T47D (cell line): ENCODE measurements around the gene DLX1.
"Not testable (repeated sequence)": the region's sequence is repeated elsewhere in the genome, so short reads cannot be mapped to it uniquely, and the experiment has no call there.

ENCODE experiments used
- DNase-seq, 2 experiments: peaks; one replicate each; pipeline versions ENCODE4 v3.0.0 to v3.0.0-alpha.2; 2011 to 2012; ENCODE audit warnings: low read depth in 1 of 2, low spot score in 1 of 2
- JUND ChIP-seq: IDR thresholded peaks from 2 replicates; pipeline ENCODE4 v1.6.1; 2012; ENCODE audit warnings: low read depth
- in situ Hi-C: cut with HindIII; loops from 2 replicates; pipeline ENCODE4 v1.10.0; 2016; ENCODE audit warnings: low sequenced_read_pairs, low pct_unique_long_range_greater_than_20kb

Gene DLX1

DNA sequence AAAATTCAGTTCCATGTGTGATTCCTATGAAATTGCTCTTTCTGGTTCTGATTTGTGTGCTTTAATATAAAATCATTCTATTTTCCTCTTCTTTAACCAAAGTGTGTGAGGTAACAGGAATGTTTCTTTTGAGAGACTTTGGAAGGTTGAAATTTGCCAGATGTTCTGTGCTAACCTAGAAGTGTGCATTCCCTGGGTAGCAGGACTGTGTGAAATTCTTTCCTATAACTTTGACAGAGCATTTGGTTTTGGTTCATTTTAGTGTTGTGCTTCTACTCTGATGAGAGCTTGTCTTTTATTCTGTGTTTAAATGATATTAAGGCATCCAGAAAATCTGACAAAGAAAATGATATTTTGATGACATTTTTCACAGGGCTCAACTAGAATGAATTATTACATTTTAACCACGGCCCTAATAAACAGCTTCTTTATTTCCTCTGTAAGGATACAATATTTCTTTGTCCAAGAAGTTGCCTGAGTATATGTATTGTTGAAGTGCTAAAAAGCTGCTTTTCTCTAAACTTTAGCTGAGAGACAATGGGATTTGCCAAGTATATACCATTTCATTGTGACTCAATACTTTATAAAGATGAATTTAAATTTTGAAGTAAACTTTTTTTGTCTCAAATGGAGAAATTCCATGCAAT is 34.7 kb upstream of the DLX1 start:
- no peak for DNase-seq
- in situ Hi-C loops, result no loop called here
- TF ChIP-seq JUND, result no peak

DNA sequence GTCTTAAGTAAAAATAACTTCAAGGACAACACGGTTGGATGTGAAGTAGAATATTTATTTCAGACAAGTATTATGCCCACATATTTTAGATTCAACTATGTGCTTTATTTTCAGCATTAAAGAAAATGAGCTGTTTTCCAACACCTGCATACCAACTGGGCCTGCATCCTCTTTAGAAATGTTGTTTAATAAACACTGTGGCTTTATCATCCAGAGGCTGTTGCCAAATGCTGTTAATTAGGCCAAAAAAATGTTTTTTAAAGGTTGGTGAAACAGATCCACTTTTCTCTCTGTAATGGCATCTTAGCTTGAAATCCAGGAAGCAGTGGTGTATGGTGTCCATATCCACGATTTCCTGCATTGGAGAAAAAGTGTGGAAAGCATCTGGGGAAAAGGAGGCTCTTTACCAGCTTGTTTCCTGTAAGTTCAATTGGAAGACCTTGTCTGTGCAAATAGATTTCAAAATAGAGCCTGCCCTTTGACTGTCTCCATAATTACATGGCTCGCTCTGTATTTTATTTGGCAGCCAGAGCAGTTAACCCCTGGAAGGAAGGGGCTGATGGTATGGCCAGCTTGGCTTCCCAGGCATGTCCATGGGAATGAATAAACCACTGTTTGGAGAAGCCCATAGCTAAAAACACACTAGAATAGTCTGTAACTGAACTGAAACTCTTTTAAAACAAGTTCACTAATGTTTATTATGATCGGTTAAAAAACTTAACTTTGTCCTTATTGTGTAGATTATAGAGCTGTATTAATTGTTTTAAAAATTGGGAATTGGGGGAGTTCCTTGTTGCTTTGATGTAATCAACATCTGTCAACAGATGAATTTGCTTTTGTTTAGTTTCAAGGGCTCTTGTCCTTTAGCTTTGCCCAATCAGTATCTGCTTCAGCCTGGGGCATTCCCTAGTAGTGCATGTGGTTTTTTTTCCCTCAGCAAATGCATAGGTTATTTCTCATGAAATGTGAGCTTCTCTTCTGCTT is 33.0 kb upstream of the DLX1 start:
- DNase-seq, result peak in 1 of 2 experiments; percentile 61
- TF ChIP-seq JUND, result no peak
- in situ Hi-C loops, result no loop called here

DNA sequence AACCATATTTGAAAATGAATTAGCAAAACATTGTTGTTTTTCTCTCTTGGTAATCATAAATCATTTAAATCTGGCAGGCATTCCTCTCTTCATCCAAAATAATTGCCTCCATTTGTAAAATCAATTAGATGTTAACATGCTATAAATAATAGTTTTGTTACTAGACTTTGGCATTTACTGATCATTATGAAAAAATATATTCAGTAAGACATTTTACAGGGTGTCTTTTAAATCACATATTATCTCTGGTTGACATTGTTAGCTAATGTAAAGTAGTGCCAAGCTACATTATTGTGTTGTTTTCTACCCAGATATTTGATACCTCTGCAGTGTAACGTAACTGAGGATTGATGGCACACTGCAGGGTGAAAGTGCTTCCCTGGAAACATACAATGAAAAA is 31.8 kb upstream of the DLX1 start:
- no peak for TF ChIP-seq JUND
- in situ Hi-C loops, result no loop called here
- no peak for DNase-seq

DNA sequence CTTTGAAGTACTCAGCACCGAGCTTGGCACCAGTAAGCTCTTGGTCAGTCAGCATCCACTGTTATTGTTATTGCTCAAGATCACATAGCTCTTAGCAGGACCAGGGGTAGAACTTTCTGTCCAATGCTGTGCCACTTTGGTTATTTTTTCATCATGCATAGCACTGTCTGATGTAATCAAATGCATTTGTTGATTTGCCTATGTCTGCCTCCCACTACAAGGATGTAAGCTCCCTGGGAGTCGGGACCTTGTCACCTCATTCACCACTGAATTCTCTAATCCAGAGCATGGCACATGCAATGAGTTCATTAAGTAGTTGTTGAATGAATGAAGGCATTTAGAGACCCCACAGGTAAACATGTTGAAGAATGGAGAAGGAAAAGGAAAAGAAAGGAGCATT is 29.0 kb upstream of the DLX1 start:
- no peak for DNase-seq
- no peak for TF ChIP-seq JUND
- in situ Hi-C loops, result no loop called here

DNA sequence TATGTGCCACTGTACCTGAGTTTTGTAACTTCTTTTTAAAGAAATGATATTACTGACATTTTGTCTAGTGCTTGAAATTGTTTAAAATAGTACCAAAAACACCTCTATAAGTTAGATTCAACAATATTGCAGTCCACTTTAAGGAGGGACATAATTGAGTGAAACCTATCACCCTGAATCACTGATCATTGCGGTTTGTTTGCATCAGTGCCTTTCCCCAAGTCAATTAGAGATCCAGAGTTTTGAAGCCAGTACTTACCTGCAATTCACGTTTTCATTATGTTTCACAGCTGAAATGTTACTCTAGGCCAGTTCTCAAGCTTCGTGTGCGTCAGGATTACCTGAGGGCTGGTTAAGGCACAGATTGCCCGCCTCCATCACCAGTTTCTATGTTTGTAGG is 26.6 kb upstream of the DLX1 start:
- in situ Hi-C loops, result no loop called here
- no peak for TF ChIP-seq JUND
- no peak for DNase-seq

DNA sequence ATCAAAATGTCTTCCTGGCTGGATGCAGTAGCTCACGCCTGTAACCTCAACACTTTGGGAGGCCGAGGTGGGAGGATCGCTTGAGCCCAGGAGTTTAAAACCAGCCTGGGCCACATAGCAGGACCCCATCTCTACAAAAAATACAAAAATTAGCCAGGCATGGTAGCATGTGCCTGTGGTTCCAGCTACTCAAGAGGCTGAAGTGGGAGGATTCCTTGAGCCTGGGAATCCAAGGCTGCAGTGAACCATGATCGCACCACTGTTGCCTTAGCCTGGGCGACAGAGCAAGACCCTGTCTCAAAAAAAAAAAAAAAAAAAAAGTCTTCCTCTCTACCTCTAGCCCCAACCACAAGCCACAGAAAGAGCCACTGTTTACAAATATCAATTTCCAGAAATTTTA is 25.2 kb upstream of the DLX1 start:
- in situ Hi-C loops, DNase-seq: not testable (repeated sequence)

DNA sequence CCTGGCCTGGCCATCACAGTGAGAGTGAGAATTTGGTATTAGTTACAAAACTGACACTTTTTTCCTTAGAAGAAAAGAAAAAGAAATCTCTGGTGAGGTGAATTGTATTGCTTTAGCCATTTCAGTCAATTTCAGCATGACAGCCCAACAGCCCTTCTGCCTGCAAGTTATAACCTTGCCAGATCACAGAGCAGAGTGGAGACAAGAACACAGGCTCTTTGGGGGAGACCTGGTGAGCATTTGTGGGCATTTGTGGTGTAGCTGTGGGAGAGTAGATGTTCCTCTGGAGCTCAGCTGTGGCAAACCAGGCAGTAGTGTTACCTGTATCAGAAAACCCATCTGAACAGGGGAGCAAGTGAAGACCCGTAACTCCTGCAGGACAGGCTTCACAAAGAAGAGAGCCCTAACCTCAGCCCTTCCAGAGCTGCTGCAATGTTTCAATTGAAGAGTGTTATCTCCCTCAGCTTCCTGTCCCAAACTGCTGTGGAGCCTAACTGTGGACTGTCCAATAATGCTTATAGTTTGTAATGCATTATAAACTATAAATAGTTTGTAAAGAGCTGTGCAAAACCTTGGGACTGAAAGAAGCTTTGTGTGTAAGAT is 22.8 kb upstream of the DLX1 start:
- no peak for DNase-seq
- in situ Hi-C loops, result no loop called here
- no peak for TF ChIP-seq JUND

DNA sequence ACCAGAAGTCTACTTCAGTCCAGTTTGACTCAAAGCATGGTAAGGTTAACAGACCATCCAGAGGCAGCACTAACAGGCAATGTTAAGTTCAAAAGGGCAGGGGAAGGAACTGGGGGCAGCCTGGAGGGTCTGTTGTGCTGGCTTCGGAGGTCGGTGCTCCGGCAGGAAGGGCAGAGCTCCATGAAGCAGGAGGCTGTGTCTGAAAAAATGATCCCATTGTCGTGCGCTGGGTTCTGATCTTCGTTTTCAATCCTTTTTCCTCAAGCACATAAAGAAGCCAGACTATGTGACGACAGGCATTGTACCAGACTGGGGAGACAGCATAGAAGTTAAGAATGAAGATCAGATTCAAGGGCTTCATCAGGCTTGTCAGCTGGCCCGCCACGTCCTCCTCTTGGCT is 21.9 kb upstream of the DLX1 start:
- in situ Hi-C loops, result no loop called here
- TF ChIP-seq JUND, result no peak
- DNase-seq, result no peak

DNA sequence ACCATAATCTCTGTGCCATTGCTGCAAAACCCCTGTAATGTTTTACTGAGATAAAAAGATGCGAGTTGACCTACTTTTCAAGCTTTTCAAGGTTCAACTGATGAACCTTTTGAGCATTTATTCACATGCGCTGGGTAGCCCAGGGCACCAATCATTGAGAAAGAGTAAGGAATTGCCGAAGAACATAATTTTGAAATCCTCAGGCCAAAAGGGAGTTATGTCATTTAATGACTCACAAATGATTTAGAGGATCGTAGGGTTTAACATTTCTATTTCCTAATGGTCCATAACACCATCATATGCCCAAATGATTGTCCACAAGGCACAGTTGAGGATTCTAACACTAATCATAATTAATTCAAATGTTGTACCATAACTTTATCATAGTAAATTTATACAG is 20.2 kb upstream of the DLX1 start:
- TF ChIP-seq JUND, result no peak
- no peak for DNase-seq
- in situ Hi-C loops, result no loop called here

DNA sequence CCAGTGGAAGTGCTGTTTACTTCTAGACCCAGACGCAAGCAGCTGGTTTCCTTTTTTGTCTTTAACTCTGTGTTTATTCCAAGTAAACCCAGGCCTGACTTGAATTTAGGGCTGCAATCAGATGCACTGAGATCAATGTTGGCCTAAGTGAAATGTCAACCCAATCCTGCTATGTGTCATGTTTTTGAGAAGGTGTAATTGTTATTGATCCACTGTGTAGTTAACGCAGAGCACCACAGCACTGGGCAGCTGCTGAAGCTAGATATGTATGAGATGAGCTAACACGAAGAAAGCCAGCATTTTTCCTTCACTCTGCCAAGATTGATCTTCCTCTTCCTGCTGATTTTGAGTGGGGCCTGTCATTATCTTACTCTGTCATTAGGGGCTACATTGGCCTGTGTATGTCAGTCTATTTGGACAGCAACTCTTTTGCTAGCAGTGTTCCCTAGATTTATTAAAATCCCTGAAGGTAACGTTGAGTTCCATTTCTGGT is 18.9 kb upstream of the DLX1 start:
- no peak for TF ChIP-seq JUND
- DNase-seq, result no peak
- in situ Hi-C loops, result no loop called here

DNA sequence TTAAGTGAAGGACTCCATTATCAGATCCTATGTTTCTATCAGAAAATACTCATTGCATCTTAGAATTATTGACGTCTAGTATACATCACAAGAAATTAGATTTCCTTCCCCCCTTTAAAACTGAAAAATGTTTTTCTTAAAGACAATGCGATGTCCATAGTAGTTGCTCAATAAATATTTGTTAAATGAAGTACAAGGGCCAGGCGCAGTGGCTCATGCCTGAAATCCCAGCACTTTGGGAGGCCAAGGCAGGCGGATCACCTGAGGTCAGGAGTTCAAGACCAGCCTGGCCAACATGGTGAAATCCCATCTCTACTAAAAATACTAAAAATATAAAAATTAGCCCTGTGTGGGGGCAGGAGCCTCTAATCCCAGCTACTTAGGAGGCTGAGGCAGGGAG is 17.4 kb upstream of the DLX1 start:
- DNase-seq, in situ Hi-C loops: not testable (repeated sequence)

DNA sequence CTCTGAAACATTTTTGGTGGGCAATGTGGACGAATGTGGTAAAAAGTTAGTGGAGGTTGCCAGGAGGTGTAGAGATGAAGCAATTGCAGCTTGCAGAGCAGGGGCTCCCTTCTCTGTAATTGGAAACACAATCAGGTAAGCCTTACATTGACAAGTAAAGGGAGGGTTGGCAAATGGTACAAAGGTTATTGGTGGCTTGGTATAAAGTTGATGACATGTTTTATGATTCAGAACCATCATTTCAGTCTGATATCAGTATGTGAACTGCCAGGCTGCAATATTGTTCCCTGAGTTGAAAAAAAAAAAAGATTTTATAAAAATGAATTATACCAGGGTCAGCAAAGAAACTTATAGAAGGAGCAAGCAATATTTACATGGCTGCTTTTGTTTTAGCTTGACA is 14.4 kb upstream of the DLX1 start:
- in situ Hi-C loops, result no loop called here
- DNase-seq, result no peak
- no peak for TF ChIP-seq JUND

DNA sequence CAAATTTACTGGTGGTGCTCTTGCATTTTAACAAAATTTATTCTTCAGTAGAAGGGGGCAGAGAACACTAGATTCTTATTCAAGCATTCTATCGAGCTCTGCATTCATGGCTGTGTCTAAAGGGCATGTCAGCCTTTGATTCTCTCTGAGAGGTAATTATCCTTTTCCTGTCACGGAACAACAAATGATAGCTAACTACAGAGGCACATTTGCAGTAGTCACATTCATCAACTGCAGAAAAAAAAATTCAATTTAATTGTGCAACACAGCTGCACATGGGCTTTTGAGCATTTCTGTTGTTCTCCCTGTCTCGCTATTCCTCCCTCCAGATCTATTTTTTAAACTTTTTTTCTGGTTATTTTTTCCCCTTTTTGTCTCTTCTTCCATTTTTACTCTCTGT is 13.0 kb upstream of the DLX1 start:
- in situ Hi-C loops, result no loop called here
- DNase-seq, result no peak
- TF ChIP-seq JUND, result no peak
